Natural killer cell treated with Interleukin-12 subunit alpha and Interleukin-12 subunit beta and Interleukin-15 and Interleukin-18, amount 100 ng/mL, for 72 hours (primary cell): ENCODE measurements around the gene TTC16. TPM values are rescaled to one million over a fixed set of nuclear protein-coding genes. Genes with fewer than 3 reads are reported as not detected.
A peak's percentile ranks its signal among the peaks of the same experiment; 100 is the strongest.
"Not testable (repeated sequence)": the region's sequence is repeated elsewhere in the genome, so short reads cannot be mapped to it uniquely, and the experiment has no call there.

Experiments used
- ATAC-seq, 2 donors: fragments of 150-1000 bp; cut with Tn5 transposase in 1 of 2; sonication (Bioruptor Pico), chemical (Tn5 transposase) in 1 of 2; 2 replicates each; pipeline ENCODE4 v1.10.0; 2021
- DNase-seq: peaks from one replicate; pipeline ENCODE4 v3.0.0; 2022; ENCODE audit warnings: low spot score
- H3K27ac Mint-ChIP-seq, 2 donors: 1 replicate in 1 of 2; 2 replicates in 1 of 2; pipeline ENCODE4 v1.8.0; 2022; ENCODE audit warnings: mixed read lengths in 2 of 2, mild to moderate bottlenecking in 1 of 2, moderate library complexity in 1 of 2
- H3K27me3 Mint-ChIP-seq, 2 donors: 1 replicate in 1 of 2; 2 replicates in 1 of 2; pipeline ENCODE4 v1.8.0; 2022; ENCODE audit warnings: mixed read lengths in 2 of 2
- H3K36me3 Mint-ChIP-seq: one replicate; pipeline ENCODE4 v1.8.0; 2022; ENCODE audit warnings: mixed read lengths
- H3K4me1 Mint-ChIP-seq, 2 donors: 1 replicate in 1 of 2; 2 replicates in 1 of 2; pipeline ENCODE4 v1.8.0; 2022; ENCODE audit warnings: low read depth in 2 of 2, mixed read lengths in 2 of 2, mild to moderate bottlenecking in 1 of 2
- H3K4me3 Mint-ChIP-seq: one replicate; pipeline ENCODE4 v1.8.0; 2022; ENCODE audit warnings: mixed read lengths
- H3K9me3 Mint-ChIP-seq: 2 replicates; pipeline ENCODE4 v1.8.0; 2022; ENCODE audit warnings: mixed read lengths
- total RNA-seq, 2 donors: library from RNA; stranded (reverse); gene quantifications; one replicate each; pipeline ENCODE4 v1.2.3, GENCODE V29; 2022

TTC16 gene
- total RNA-seq, 2 donors from 2014 or later, result 3.8 to 8.1 TPM

DNA sequence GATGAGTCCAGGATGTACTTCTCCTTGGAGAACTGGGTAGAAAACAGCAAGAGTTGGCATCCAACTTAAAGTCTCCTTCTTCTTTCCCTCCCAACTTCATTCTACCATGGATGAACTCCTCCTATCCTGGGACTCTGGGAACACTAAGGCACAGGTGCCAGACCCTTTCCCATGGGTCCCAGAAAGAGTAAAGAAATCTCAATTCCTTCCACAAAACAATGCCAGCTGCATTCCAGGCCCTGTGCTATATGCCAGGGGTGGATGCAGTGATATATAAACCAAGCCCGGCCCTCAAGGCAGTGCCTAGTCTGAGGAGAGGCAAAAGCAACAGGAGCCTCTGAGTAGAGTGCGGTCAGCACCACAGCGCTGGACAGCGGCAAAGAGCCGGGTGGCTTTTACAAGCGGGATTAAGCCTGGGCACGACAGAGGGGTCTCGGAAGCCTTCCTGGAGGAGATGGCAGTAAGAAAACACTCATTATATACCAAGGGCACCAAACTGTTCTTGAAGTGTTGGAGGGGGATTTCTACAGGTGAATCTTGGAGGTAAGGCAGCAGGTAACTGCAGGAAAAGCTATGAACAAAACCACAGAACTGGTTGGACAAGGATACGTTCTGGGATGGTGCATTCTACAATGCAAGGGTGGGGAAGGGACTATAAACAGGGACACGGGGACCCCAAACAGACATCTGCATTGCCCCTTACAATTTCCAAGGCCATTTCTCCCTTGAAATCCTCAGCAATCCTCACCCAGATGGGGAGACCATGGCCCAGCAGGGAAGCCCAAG, 35.6 kb downstream of the TTC16 start:
- no peak for ATAC-seq
- Mint-ChIP-seq H3K36me3 (peaks cover 5% of the 10 kb centered on the region), H3K4me3 (no peak overlapping the region), H3K27me3 (no peaks in the 10 kb centered on the region), H3K9me3 (no peaks in the 10 kb centered on the region), H3K27ac (peak overlapping the region in 1 of 2 donors; percentile 28), H3K4me1 (peaks cover 0 to 17% of the 10 kb centered on the region in 2 donors)
- DNase-seq, result no peak

GRCh38 chr9:127753148-127753547, 37.3 kb downstream of the TTC16 start:
- H3K9me3 Mint-ChIP-seq, result no peaks in the 10 kb centered on the region
- H3K4me3 Mint-ChIP-seq, result no peak overlapping the region
- peaks cover 0 to 5% of the 10 kb centered on the region in 2 donors for H3K4me1 Mint-ChIP-seq
- DNase-seq, result no peak
- peak overlapping the region in 1 of 2 donors; percentile 72 for H3K27ac Mint-ChIP-seq
- H3K36me3 Mint-ChIP-seq, result peaks cover 5% of the 10 kb centered on the region
- no peak for ATAC-seq
- H3K27me3 Mint-ChIP-seq, result no peaks in the 10 kb centered on the region

GRCh38 chr9:127753622-127754021, 37.7 kb downstream of the TTC16 start:
- Mint-ChIP-seq H3K27ac (no peak overlapping the region), H3K4me1 (peaks cover 0 to 7% of the 10 kb centered on the region in 2 donors), H3K9me3 (no peaks in the 10 kb centered on the region), H3K36me3 (peaks cover 5% of the 10 kb centered on the region), H3K27me3 (no peaks in the 10 kb centered on the region), H3K4me3 (no peak overlapping the region)
- DNase-seq (no peak), ATAC-seq (no peak)

- H3K4me1 Mint-ChIP-seq, result peaks cover 0 to 11% of the 10 kb centered on the region in 2 donors
- peak in 1 of 2 donors; percentile 22 for ATAC-seq
- no peaks in the 10 kb centered on the region for H3K9me3 Mint-ChIP-seq
- no peak overlapping the region for H3K4me3 Mint-ChIP-seq
- no peak for DNase-seq
- peaks cover 5% of the 10 kb centered on the region for H3K36me3 Mint-ChIP-seq
- H3K27me3 Mint-ChIP-seq, result no peaks in the 10 kb centered on the region
- no peak overlapping the region for H3K27ac Mint-ChIP-seq
These were observed 38.5 kb downstream of the TTC16 start for GRCh38 chr9:127754099-127755060.

DNA sequence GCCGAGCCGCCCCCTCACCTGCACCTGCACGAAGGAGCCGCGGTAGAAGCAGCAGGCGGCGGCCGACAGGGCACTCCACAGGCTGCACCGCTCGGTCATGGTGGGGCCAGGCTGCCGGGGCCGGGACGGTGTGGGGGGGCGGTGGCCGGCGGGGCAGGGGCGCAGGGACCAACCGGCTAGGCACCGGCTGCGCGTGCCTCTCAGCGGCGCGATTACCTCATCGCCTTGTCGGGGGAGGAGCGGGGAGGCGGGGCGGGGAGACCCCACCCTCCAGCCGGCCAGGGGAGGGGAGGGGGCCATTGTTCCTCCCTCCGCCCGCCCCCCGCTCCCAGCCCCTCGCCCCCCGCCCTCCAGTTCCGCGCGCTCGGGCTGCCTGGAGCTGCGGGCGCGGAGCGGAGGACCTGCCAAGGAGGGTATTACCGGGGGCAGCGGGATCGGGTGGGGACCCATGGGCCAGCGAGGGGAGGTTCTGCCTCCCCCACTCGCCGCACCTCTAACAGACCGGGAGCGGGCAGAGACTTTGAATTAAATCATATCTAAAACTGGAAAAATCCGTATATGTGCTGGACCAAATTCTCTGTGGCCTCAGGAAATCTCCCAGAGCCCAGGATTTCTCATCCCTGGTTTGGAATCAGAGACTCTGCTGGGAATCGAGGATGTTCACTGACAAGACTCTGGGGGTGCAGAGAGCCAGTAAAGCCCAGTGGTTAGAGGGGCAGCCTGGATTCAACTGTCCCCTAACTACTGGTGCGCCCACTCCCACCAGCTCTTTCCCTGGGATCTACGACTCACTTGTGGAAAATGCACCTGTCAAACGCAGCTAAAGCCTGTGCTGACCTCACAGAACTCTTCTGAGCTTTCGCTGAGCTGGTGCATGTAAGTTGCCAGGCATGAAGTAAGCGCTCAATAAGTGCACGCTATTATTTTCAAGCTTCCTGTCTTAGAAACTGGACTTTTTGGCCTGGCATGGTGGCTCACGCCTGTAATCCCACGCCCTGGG, 39.5 kb downstream of the TTC16 start:
- ATAC-seq (no peak), DNase-seq (no peak)
- H3K4me3 Mint-ChIP-seq, result no peak overlapping the region
- peaks cover 0 to 11% of the 10 kb centered on the region in 2 donors for H3K4me1 Mint-ChIP-seq
- no peak overlapping the region for H3K27ac Mint-ChIP-seq
- no peaks in the 10 kb centered on the region for H3K27me3 Mint-ChIP-seq
- no peaks in the 10 kb centered on the region for H3K9me3 Mint-ChIP-seq
- peaks cover 4% of the 10 kb centered on the region for H3K36me3 Mint-ChIP-seq

GRCh38 chr9:127756233-127756632, 40.4 kb downstream of the TTC16 start:
- Mint-ChIP-seq H3K27me3 (no peaks in the 10 kb centered on the region), H3K4me3 (no peak overlapping the region), H3K4me1 (peaks cover 0 to 11% of the 10 kb centered on the region in 2 donors), H3K27ac (no peak overlapping the region), H3K36me3 (no peaks in the 10 kb centered on the region), H3K9me3 (no peaks in the 10 kb centered on the region)
- no peak for ATAC-seq
- no peak for DNase-seq

DNA sequence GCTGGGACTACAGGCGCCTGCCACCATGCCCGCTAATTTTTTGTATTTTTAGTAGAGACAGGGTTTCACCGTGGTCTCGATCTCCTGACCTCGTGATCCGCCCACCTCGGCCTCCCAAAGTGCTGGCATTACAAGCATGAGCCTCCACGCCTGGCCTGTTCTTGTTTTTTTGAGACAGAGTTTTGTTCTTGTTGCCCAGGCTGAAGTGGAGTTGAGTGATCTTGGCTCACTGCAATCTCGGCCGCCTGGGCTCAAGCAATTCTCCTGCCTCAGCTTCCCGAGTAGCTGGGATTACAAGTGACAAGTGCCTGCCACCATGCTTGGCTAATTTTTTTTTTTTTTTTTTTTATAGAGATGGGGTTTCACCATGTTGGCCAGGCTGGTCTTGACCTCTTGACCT, 40.9 kb downstream of the TTC16 start:
- not testable (repeated sequence) for H3K27ac Mint-ChIP-seq, ATAC-seq, H3K9me3 Mint-ChIP-seq, DNase-seq, H3K36me3 Mint-ChIP-seq, H3K4me3 Mint-ChIP-seq, H3K27me3 Mint-ChIP-seq
- H3K4me1 Mint-ChIP-seq, result peaks cover 0 to 11% of the 10 kb centered on the region in 2 donors

GRCh38 chr9:127758843-127759242, 43.0 kb downstream of the TTC16 start:
- Mint-ChIP-seq H3K4me1 (peaks cover 13 to 18% of the 10 kb centered on the region in 2 donors), H3K27ac (peak overlapping the region; percentile 29 to 38), H3K4me3 (no peak overlapping the region), H3K36me3 (no peaks in the 10 kb centered on the region), H3K27me3 (no peaks in the 10 kb centered on the region), H3K9me3 (no peaks in the 10 kb centered on the region)
- DNase-seq, result peak; percentile 31
- ATAC-seq, result no peak

- Mint-ChIP-seq H3K27ac (no peak overlapping the region), H3K36me3 (peaks cover under 1% of the 10 kb centered on the region), H3K4me3 (no peak overlapping the region), H3K9me3 (no peaks in the 10 kb centered on the region), H3K27me3 (no peaks in the 10 kb centered on the region), H3K4me1 (peaks cover 35% of the 10 kb centered on the region in 2 donors)
- DNase-seq (no peak), ATAC-seq (no peak)
These were observed 45.2 kb downstream of the TTC16 start for GRCh38 chr9:127761061-127761460.

- Mint-ChIP-seq H3K36me3 (peaks cover 5% of the 10 kb centered on the region), H3K9me3 (no peaks in the 10 kb centered on the region), H3K4me1 (peaks cover 39% of the 10 kb centered on the region in 2 donors), H3K27ac (peak overlapping the region; percentile 96 to 99), H3K27me3 (no peaks in the 10 kb centered on the region), H3K4me3 (no peak overlapping the region)
- DNase-seq (peak; percentile 47), ATAC-seq (no peak)
These were observed 45.6 kb downstream of the TTC16 start for GRCh38 chr9:127761491-127761956.

- no peak overlapping the region for H3K4me3 Mint-ChIP-seq
- no peaks in the 10 kb centered on the region for H3K9me3 Mint-ChIP-seq
- H3K27ac Mint-ChIP-seq, result peak overlapping the region; percentile 96 to 99
- ATAC-seq, result no peak
- H3K36me3 Mint-ChIP-seq, result peaks cover 5% of the 10 kb centered on the region
- H3K4me1 Mint-ChIP-seq, result peaks cover 45 to 46% of the 10 kb centered on the region in 2 donors
- no peaks in the 10 kb centered on the region for H3K27me3 Mint-ChIP-seq
- DNase-seq, result no peak
These were observed 46.3 kb downstream of the TTC16 start for GRCh38 chr9:127762111-127762676.

- Mint-ChIP-seq H3K27me3 (no peaks in the 10 kb centered on the region), H3K4me1 (peaks cover 51 to 58% of the 10 kb centered on the region in 2 donors), H3K36me3 (peaks cover 8% of the 10 kb centered on the region), H3K9me3 (no peaks in the 10 kb centered on the region), H3K4me3 (no peak overlapping the region), H3K27ac (peak overlapping the region; percentile 96 to 99)
- ATAC-seq, result peak; percentile 66 to 71
- no peak for DNase-seq
These were observed 48.1 kb downstream of the TTC16 start for GRCh38 chr9:127763918-127764384.
